ENCODE data around the gene NTRK2.

Gene NTRK2

DNA sequence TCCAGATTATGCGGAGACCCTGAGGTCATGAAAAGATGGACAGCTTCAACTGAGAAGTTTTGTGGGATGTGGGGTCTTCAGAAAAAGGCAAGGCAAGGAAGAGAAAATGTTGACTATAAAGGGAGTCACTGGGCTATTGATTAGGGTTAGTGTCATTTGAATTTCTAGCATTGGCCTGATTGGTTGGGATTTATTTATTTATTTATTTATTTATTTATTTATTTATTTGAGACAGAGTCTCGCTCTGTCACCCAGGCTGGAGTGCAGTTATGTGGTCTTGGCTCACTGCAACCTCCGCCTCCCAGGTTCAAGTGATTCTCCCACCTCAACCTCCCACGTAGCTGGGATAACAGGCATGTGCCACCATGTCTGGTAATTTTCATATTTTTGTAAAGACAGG lies 279.7 kb downstream of the NTRK2 start:
- TF ChIP-seq POLR2AphosphoS5 (IDR thresholded peaks at IDR 0.05; ENCODE audit: low read depth, low read length), result no peak
- no peak for TF ChIP-seq SIN3A (IDR thresholded peaks at IDR 0.05; ENCODE audit: borderline replicate concordance, insufficient read depth, low read length)
- TF ChIP-seq TAF1 (IDR thresholded peaks at IDR 0.05; ENCODE audit: borderline replicate concordance, insufficient read depth, low read length), result no peak
- TF ChIP-seq, protein P1, sequence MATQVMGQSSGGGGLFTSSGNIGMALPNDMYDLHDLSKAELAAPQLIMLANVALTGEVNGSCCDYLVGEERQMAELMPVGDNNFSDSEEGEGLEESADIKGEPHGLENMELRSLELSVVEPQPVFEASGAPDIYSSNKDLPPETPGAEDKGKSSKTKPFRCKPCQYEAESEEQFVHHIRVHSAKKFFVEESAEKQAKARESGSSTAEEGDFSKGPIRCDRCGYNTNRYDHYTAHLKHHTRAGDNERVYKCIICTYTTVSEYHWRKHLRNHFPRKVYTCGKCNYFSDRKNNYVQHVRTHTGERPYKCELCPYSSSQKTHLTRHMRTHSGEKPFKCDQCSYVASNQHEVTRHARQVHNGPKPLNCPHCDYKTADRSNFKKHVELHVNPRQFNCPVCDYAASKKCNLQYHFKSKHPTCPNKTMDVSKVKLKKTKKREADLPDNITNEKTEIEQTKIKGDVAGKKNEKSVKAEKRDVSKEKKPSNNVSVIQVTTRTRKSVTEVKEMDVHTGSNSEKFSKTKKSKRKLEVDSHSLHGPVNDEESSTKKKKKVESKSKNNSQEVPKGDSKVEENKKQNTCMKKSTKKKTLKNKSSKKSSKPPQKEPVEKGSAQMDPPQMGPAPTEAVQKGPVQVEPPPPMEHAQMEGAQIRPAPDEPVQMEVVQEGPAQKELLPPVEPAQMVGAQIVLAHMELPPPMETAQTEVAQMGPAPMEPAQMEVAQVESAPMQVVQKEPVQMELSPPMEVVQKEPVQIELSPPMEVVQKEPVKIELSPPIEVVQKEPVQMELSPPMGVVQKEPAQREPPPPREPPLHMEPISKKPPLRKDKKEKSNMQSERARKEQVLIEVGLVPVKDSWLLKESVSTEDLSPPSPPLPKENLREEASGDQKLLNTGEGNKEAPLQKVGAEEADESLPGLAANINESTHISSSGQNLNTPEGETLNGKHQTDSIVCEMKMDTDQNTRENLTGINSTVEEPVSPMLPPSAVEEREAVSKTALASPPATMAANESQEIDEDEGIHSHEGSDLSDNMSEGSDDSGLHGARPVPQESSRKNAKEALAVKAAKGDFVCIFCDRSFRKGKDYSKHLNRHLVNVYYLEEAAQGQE (IDR thresholded peaks at IDR 0.05; ENCODE audit: insufficient read depth in 1 of 2, low read depth in 2 of 2, low read length in 2 of 2), result no peak
- TF ChIP-seq FOXP2 (optimal IDR thresholded peaks at IDR 0.05; ENCODE audit: borderline replicate concordance, extremely low read depth, extremely low read length, insufficient read depth), result no peak

DNA sequence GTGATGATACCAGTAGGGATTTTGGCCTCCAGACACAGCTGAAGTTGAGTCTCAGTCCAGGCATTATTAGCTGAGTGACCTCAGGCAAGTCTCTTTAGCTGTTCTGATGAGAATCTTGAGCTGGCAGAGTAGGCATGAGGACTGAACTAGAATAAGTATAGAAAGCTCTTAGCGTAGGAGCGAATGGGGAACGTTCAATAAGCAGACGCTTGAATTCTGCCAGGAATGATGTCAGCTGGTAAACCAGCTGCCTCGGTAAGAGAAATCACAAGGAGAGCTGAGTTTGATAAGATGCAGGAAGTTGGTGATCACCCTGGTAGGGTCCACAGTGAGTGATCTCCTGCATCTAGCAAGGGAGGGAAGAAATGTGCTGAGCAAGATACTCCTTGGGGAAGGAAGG lies 280.4 kb downstream of the NTRK2 start:
- TF ChIP-seq TAF1 (IDR thresholded peaks at IDR 0.05; ENCODE audit: borderline replicate concordance, insufficient read depth, low read length) (no peak), SIN3A (IDR thresholded peaks at IDR 0.05; ENCODE audit: borderline replicate concordance, insufficient read depth, low read length) (no peak), FOXP2 (optimal IDR thresholded peaks at IDR 0.05; ENCODE audit: borderline replicate concordance, extremely low read depth, extremely low read length, insufficient read depth) (no peak), POLR2AphosphoS5 (IDR thresholded peaks at IDR 0.05; ENCODE audit: low read depth, low read length) (no peak)

DNA sequence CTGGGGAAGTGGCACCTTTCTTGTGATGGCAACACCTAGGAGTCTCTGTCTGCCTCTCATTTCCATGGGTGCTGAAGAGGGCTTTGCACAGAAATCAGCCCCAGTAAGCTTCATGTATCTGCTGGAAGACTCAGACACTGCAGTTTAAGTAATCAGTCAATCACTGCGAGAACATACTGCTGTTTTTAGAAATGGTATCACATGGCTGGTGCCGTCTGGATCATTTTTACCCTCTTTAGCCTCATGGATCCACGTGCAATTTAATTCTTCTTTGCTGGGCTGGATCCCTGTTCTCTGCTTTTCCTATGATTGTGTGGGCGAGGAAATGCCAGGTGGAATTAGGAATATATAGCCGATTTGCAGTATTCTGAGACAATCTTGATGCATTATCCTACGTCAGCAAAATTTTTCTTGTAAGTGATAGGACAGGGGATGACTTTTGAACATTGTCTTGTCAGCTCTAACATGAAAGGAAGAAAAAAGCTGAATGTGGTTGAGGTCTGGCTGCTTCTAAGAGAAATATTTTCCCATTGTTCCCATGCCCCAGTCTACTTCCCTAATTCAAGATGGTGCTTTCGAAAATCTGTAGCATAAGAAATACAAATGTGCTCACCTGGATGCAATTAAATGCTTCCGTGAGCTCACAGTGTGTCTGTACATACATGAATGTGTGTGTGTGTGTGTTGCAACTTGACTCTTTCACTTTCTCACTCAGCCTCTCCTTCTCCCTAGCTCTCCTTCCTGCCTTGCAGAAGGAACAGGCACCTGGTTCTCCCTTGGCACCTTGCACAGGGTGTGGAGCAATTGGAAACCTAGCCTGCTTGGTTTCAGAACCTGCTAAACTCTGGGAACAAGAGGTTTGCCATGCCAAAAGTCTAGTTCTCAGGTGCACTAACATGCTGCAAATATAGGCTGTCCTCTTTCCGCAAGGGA lies 281.6 kb downstream of the NTRK2 start:
- no peak for TF ChIP-seq TAF1 (IDR thresholded peaks at IDR 0.05; ENCODE audit: borderline replicate concordance, insufficient read depth, low read length)
- TF ChIP-seq, protein P1 (IDR thresholded peaks at IDR 0.05; ENCODE audit: insufficient read depth in 1 of 2, low read depth in 2 of 2, low read length in 2 of 2), result no peak
- no peak for TF ChIP-seq SIN3A (IDR thresholded peaks at IDR 0.05; ENCODE audit: borderline replicate concordance, insufficient read depth, low read length)
- TF ChIP-seq POLR2AphosphoS5 (IDR thresholded peaks at IDR 0.05; ENCODE audit: low read depth, low read length), result no peak
- no peak for TF ChIP-seq FOXP2 (optimal IDR thresholded peaks at IDR 0.05; ENCODE audit: borderline replicate concordance, extremely low read depth, extremely low read length, insufficient read depth)

DNA sequence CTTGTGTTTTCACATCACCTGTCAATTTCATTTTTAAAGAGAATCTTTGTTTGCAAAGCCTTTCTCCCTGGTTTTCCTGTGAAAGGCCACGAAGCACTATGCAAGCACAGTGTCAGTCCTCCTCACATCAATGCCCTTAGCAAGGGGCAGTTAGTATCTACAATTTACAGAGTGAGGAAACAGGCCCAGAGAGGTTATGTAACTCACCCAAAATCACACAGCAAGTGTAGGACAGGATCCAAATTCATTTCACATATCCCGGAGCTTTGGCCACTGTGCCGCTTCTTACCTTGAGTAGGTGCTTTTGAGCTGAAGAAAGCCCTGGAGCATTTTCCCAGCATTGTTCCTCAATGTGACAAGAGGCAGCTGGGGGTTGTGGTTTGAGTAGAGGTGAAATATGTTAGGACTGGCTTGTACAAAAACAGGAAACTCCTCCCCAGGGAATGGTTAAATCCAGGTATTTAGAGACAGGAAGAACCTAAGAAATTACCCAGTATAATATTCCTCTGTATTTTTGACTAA lies 283.8 kb downstream of the NTRK2 start:
- TF ChIP-seq FOXP2 (optimal IDR thresholded peaks at IDR 0.05; ENCODE audit: borderline replicate concordance, extremely low read depth, extremely low read length, insufficient read depth) (no peak), POLR2AphosphoS5 (IDR thresholded peaks at IDR 0.05; ENCODE audit: low read depth, low read length) (no peak), SIN3A (IDR thresholded peaks at IDR 0.05; ENCODE audit: borderline replicate concordance, insufficient read depth, low read length) (no peak), TAF1 (IDR thresholded peaks at IDR 0.05; ENCODE audit: borderline replicate concordance, insufficient read depth, low read length) (no peak)
- TF ChIP-seq, protein P1 (IDR thresholded peaks at IDR 0.05; ENCODE audit: insufficient read depth in 1 of 2, low read depth in 2 of 2, low read length in 2 of 2), result no peak

DNA sequence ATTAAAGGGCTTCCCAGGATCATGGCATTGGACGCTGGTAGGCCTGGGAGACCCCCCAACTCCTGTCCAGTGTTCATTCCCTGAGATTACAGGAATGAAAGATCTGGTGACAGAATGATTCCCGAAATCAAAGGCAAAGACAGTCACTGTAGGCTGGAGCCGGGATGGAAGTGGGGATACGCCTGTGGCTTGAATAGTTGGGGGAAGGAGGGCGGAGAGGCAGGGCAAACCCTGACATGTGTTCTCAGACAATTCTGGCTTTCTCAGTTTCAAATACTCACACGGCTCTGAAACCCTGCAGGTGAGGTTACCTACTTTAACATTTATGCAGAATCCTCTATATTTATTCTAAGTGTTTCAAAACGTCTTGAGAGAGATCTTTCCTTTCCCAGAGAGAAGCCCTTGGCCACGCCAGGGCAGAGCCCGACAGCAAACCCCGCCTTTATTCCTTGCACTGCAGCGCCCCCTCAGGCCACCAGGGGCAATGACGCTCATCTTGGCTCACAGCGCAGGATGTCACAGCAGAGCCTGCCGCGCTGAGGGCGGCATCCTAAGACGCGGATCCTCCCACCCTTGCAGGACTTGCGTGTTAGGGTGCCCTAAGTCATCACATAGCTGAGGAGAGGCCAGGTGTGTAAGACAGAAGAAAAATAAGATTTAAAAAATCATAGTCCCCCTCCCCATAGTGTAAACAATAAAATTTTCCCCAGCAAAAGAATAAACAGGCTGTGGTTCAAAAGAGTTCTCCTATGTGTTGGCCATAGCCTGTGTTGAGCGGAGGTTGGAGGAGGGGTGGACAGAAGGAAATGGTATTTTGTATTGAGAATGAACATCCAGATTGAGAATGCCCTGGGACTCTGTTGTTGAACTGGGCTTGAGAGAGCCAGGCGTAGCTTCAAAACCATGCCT lies 284.5 kb downstream of the NTRK2 start:
- TF ChIP-seq FOXP2 (optimal IDR thresholded peaks at IDR 0.05; ENCODE audit: borderline replicate concordance, extremely low read depth, extremely low read length, insufficient read depth) (peak; percentile 79), SIN3A (IDR thresholded peaks at IDR 0.05; ENCODE audit: borderline replicate concordance, insufficient read depth, low read length) (no peak)

Data from PFSK-1 (cell line).